GM23248 (cell line): Measurements from ENCODE around the gene SLC25A45. TPM values are rescaled to one million over a fixed set of nuclear protein-coding genes. Genes with fewer than 3 reads are reported as not detected.
A peak's percentile ranks its signal among the peaks of the same experiment; 100 is the strongest.

Experiments
- DNase-seq: peaks from one replicate; pipeline ENCODE4 v3.0.0-alpha.2; 2015
- H2AFZ ChIP-seq: fragments of 200-600 bp; sonication (generic); 2 replicates; pipeline ENCODE4 v1.6.1; 2016; ENCODE audit warnings: antibody characterized with exemption
- H3F3A ChIP-seq: fragments of 200-600 bp; sonication (generic); 2 replicates; pipeline ENCODE4 v1.6.1; 2016; ENCODE audit warnings: mild to moderate bottlenecking, antibody characterized with exemption, mixed run types; ENCODE audit not compliant: insufficient read depth
- H3K27ac ChIP-seq: fragments of 200-600 bp; sonication (generic); 2 replicates; pipeline ENCODE4 v1.5.1; 2016; ENCODE audit warnings: mild to moderate bottlenecking
- H3K27me3 ChIP-seq: fragments of 200-600 bp; sonication (generic); replicated peaks from 2 replicates; pipeline ENCODE4 v1.6.1; 2016; ENCODE audit warnings: mild to moderate bottlenecking; ENCODE audit not compliant: insufficient read depth
- H3K36me3 ChIP-seq: fragments of 200-600 bp; sonication (generic); 2 replicates; pipeline ENCODE4 v1.6.1; 2016; ENCODE audit warnings: low read depth, mild to moderate bottlenecking
- H3K4me1 ChIP-seq: fragments of 200-600 bp; sonication (generic); 2 replicates; pipeline ENCODE4 v1.6.1; 2016; ENCODE audit warnings: mild to moderate bottlenecking; ENCODE audit not compliant: insufficient read depth
- H3K4me2 ChIP-seq: fragments of 200-600 bp; sonication (generic); one replicate; pipeline ENCODE4 v1.6.1; 2016; ENCODE audit warnings: mild to moderate bottlenecking; ENCODE audit not compliant: unreplicated experiment
- H3K4me3 ChIP-seq: fragments of 200-600 bp; sonication (generic); 2 replicates; pipeline ENCODE4 v1.5.1; 2016; ENCODE audit warnings: mild to moderate bottlenecking
- H3K79me2 ChIP-seq: fragments of 200-600 bp; sonication (generic); 2 replicates; pipeline ENCODE4 v1.6.1; 2016; ENCODE audit warnings: mild to moderate bottlenecking; ENCODE audit not compliant: insufficient read depth
- H3K9ac ChIP-seq: fragments of 200-600 bp; sonication (generic); 2 replicates; pipeline ENCODE4 v1.6.1; 2016; ENCODE audit warnings: mild to moderate bottlenecking
- H3K9me2 ChIP-seq: fragments of 200-600 bp; sonication (generic); 2 replicates; pipeline ENCODE4 v1.6.1; 2016; ENCODE audit warnings: mixed run types, mild to moderate bottlenecking, moderate library complexity; ENCODE audit not compliant: insufficient read depth
- H3K9me3 ChIP-seq: fragments of 200-600 bp; sonication (generic); one replicate; pipeline ENCODE4 v1.6.1; 2017; ENCODE audit warnings: low read depth
- H4K20me1 ChIP-seq: fragments of 200-600 bp; sonication (generic); 2 replicates; pipeline ENCODE4 v1.6.0; 2016; ENCODE audit not compliant: insufficient read depth
- EZH2 ChIP-seq: fragments of 200-600 bp; sonication (generic); IDR thresholded peaks from 2 replicates; pipeline ENCODE4 v1.6.1; 2018; ENCODE audit warnings: antibody characterized with exemption, mild to moderate bottlenecking; ENCODE audit not compliant: insufficient read depth, poor library complexity, severe bottlenecking
- EZH2phosphoT487 ChIP-seq: fragments of 200-600 bp; sonication (generic); IDR thresholded peaks from 2 replicates; pipeline ENCODE4 v1.6.1; 2018; ENCODE audit warnings: antibody characterized with exemption, moderate library complexity, mild to moderate bottlenecking, low read depth; ENCODE audit not compliant: insufficient read depth
- WGBS, 2 experiments: methylation state at CpG; one replicate each; pipeline ENCODE4 v1.1.6; 2015 to 2017; ENCODE audit warnings: low lambda C conversion rate in 2 of 2, low coverage in 1 of 2; ENCODE audit errors: missing lambda C conversion rate in 2 of 2; 5-methylcytosine and 5-hydroxymethylcytosine counted together
- in situ Hi-C: fragments of 300-500 bp; cut with MboI; formaldehyde crosslinking; loops from 2 replicates; pipeline ENCODE4 v1.15.0; 2020
- polyA plus RNA-seq: library from polyadenylated mRNA; unstranded; fragments of >200 nt; fragmentation: Nextera tagmentation; extraction: Ambion mirVana; gene quantifications from 2 replicates; pipeline ENCODE4 v1.2.1, GENCODE V29; 2016
- total RNA-seq: library from RNA; depleted of rRNA; stranded (reverse); fragments of >200 nt; shearing (Covaris generic); gene quantifications from 2 replicates; pipeline ENCODE4 v1.2.3, GENCODE V29; 2014; rRNA removed

The SLC25A45 gene
- total RNA-seq = 3.6 and 6.4 TPM in 2 replicates
- 3.7 and 3.9 TPM in 2 replicates for polyA plus RNA-seq

GRCh38 chr11:65382033-65382803 lies at the start of gene SLC25A45:
Gene SLC25A45 (minus strand): TSS chr11:65382646. CDS start chr11:65381951, 695 bp downstream.
- peak; percentile 99 for DNase-seq
- Histone ChIP-seq H3K9me2 (no peaks in the 10 kb centered on the region), H3K36me3 (no peaks in the 10 kb centered on the region), H3K4me2 (peak within 1 kb of the TSS; percentile 88), H3K27me3 (no peaks in the 10 kb centered on the region), H3K9ac (peak within 1 kb of the TSS; percentile 94), H3K4me1 (peaks cover 30% of the 10 kb centered on the region), H3K27ac (peak within 1 kb of the TSS; percentile 99), H4K20me1 (no peaks in the 10 kb centered on the region), H3K79me2 (peaks cover 34% of the 10 kb centered on the region), H3K9me3 (no peaks in the 10 kb centered on the region), H3F3A (peaks cover 28% of the 10 kb centered on the region), H2AFZ (peak within 1 kb of the TSS; percentile 50), H3K4me3 (peak within 1 kb of the TSS; percentile 67)
- 1 to 2% methylated on average over 26 to 27 of the region's 27 CpGs for WGBS, 2 experiments
- in situ Hi-C loops = no loop called here
- TF ChIP-seq EZH2 (no peak), EZH2phosphoT487 (no peak)

GRCh38 chr11:65431451-65432099 lies 49.1 kb upstream of the SLC25A45 start:
- peaks cover 47% of the 10 kb centered on the region for H3K4me1 ChIP-seq
- peaks cover 46% of the 10 kb centered on the region for H3K36me3 ChIP-seq
- H3K9ac ChIP-seq = peak overlapping the region; percentile 100
- peaks cover 100% of the 10 kb centered on the region for H3F3A ChIP-seq
- no peak overlapping the region for H2AFZ ChIP-seq
- in situ Hi-C loops = no loop called here
- peak overlapping the region; percentile 93 for H3K4me3 ChIP-seq
- no peaks in the 10 kb centered on the region for H3K9me3 ChIP-seq
- peak; percentile 51 for DNase-seq
- TF ChIP-seq EZH2phosphoT487 = no peak
- peak overlapping the region; percentile 100 for H3K27ac ChIP-seq
- WGBS, 2 experiments = 7 to 8% methylated on average over 4 of the region's 4 CpGs
- H3K79me2 ChIP-seq = peaks cover 100% of the 10 kb centered on the region
- H3K4me2 ChIP-seq = peak overlapping the region; percentile 96
- H3K27me3 ChIP-seq = no peaks in the 10 kb centered on the region
- no peaks in the 10 kb centered on the region for H3K9me2 ChIP-seq
- peaks cover 69% of the 10 kb centered on the region for H4K20me1 ChIP-seq

DNA sequence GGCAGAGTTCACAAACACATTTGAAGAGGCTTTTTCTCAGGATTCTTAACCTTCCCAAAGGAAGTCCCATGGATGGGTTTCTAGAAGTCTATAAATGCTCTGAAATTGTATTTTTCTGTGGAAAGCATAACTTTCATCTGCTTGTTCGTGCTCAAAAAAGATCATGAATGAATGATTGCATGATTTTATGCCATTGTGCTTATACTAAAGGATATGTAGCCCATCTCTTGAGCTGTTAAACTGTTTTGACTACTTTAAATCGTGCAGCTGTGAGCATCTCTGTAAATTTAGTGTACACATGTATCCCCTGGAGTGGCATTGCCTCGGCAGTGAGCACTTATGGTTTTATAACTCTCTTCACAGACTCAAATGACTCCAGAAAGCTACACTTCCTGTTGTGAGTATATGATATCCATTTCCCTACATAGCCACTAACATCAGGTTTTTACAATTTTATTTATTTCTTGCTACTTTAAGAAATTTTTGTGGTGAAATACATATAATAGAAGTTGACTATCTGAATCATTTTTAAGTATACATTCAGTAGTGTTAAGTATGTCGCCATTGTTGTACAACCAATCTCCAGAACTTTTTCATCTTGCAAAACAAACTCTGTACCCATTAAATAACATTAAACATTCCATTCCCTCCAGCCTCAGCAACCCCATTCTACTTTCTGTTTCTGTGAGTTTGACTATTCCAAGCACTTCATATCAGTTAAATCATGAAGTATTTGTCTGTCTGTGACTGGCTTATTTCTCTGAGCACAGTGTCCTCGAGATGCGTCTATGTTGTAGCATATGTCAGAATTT lies 48.2 kb upstream of the SLC25A45 start:
- Histone ChIP-seq H3F3A (peaks cover 100% of the 10 kb centered on the region), H3K4me2 (peak overlapping the region; percentile 96), H3K9me3 (no peaks in the 10 kb centered on the region), H3K4me1 (peaks cover 38% of the 10 kb centered on the region), H3K27ac (peak overlapping the region; percentile 100), H3K9me2 (no peaks in the 10 kb centered on the region), H3K9ac (peak overlapping the region; percentile 100), H3K27me3 (no peaks in the 10 kb centered on the region), H3K36me3 (peaks cover 48% of the 10 kb centered on the region), H4K20me1 (peaks cover 69% of the 10 kb centered on the region), H2AFZ (no peak overlapping the region), H3K79me2 (peaks cover 100% of the 10 kb centered on the region), H3K4me3 (peak overlapping the region; percentile 93)
- 19 to 22% methylated on average over 6 of the region's 6 CpGs for WGBS, 2 experiments
- peak; percentile 62 for DNase-seq
- TF ChIP-seq EZH2phosphoT487 (no peak), EZH2 (no peak)
- in situ Hi-C loops = no loop called here
